H1 (cell line): Measurements from ENCODE around the gene HPCAL4. TPM values are rescaled to one million over a fixed set of nuclear protein-coding genes. Genes with fewer than 3 reads are reported as not detected.

Experiments
- ATF2 ChIP-seq: IDR thresholded peaks from 2 replicates; pipeline ENCODE4 v1.6.1; 2012; ENCODE audit warnings: low read length, inconsistent platforms
- ATF3 ChIP-seq: IDR thresholded peaks from 2 replicates; pipeline ENCODE4 v1.6.1; 2011; ENCODE audit warnings: low read depth, mild to moderate bottlenecking, low read length; ENCODE audit not compliant: insufficient read depth
- BCL11A ChIP-seq, 2 experiments: IDR thresholded peaks; one replicate each; pipeline ENCODE4 v1.6.1; 2011; ENCODE audit warnings: low read depth in 2 of 2, low read length in 2 of 2, mild to moderate bottlenecking in 2 of 2
- CBX5 ChIP-seq: fragments of 300-800, 300-1000 bp; sonication (generic); IDR thresholded peaks from 2 replicates; pipeline ENCODE4 v1.7.1; 2016; ENCODE audit warnings: antibody characterized with exemption, low read length, low read depth
- CHD2 ChIP-seq: IDR thresholded peaks from 2 replicates; pipeline ENCODE4 v1.6.1; 2012; ENCODE audit warnings: low read length, improper control_type of control experiment
- E2F6 ChIP-seq: IDR thresholded peaks from 2 replicates; pipeline ENCODE4 v1.6.1; 2012; ENCODE audit warnings: inconsistent platforms
- GABPA ChIP-seq: IDR thresholded peaks from 2 replicates; pipeline ENCODE4 v1.6.1; 2011; ENCODE audit warnings: mild to moderate bottlenecking, low read length, moderate library complexity, borderline replicate concordance; ENCODE audit not compliant: insufficient read depth
- HDAC6 ChIP-seq: IDR thresholded peaks from one replicate; pipeline ENCODE4 v1.7.1; 2012; ENCODE audit warnings: low read depth, mild to moderate bottlenecking, inconsistent platforms, low read length, moderate library complexity
- POU5F1 ChIP-seq: IDR thresholded peaks from 2 replicates; pipeline ENCODE4 v1.6.1; 2011; ENCODE audit warnings: low read depth, mild to moderate bottlenecking, low read length, moderate library complexity
- SP4 ChIP-seq: IDR thresholded peaks from 2 replicates; pipeline ENCODE4 v1.6.1; 2012; ENCODE audit warnings: low read length, inconsistent platforms
- TAF1 ChIP-seq: IDR thresholded peaks from 2 replicates; pipeline ENCODE4 v1.6.1; 2011; ENCODE audit warnings: mild to moderate bottlenecking, low read depth, low read length
- TBP ChIP-seq: IDR thresholded peaks from 2 replicates; pipeline ENCODE4 v1.6.1; 2011; ENCODE audit warnings: low read depth, low read length, improper control_type of control experiment
- TCF12 ChIP-seq: IDR thresholded peaks from 2 replicates; pipeline ENCODE4 v1.6.1; 2011; ENCODE audit warnings: low read depth, mild to moderate bottlenecking, low read length
- polyA plus RNA-seq, 7 experiments: library from polyadenylated mRNA; depleted of rRNA in 3 of 7; stranded (reverse) in 5 of 7; unstranded in 2 of 7; fragments of >200 nt in 5 of 7; fragments of 200-250 nt in 2 of 7; gene quantifications; 1 replicate in 5 of 7; 2 replicates in 1 of 7; 4 replicates in 1 of 7; pipeline versions ENCODE4 v1.2.1 to v1.2.3, GENCODE V29; 2011 to 2013; ENCODE audit warnings: missing spikeins in 2 of 7, mixed read lengths in 2 of 7
- total RNA-seq: library from RNA; stranded (reverse); fragmentation: NEBNext Ultra II Directional; extraction: Animal tissue kit (Norgen Biotek cat#: 25700); gene quantifications from 2 replicates; pipeline ENCODE4 v1.2.1, GENCODE V29; 2021

The HPCAL4 gene
- total and polyA plus RNA-seq, 2 of the 8 experiments (the other 6 are each of a cell fraction or from before 2014, with no cell fraction given): 0.54 to 0.74 TPM

- TF ChIP-seq GABPA (no peak), ATF3 (no peak), BCL11A (IDR thresholded peaks at IDR 0.05; ENCODE audit: low read depth in 2 of 2, low read length in 2 of 2) (no peak), TBP (peak; percentile 70), SP4 (peak; percentile 70; the same call in 1 of the 2 replicates), HDAC6 (no peak), ATF2 (no peak), CHD2 (peak; percentile 18; the same call in 1 of the 2 replicates), TAF1 (peak; percentile 54; the same call in 1 of the 2 replicates), CBX5 (no peak), TCF12 (no peak), POU5F1 (no peak), E2F6 (peak; percentile 15)
Observed at GRCh38 chr1:39691383-39692151, at the start of gene HPCAL4 (continued).
